Small intestine (tissue), 7 donors: ENCODE measurements around the gene SLC17A2. TPM values are rescaled to one million over a fixed set of nuclear protein-coding genes. Genes with fewer than 3 reads are reported as not detected.
"Not testable (repeated sequence)": the region's sequence is repeated elsewhere in the genome, so short reads cannot be mapped to it uniquely, and the experiment has no call there.

Source experiments
- DNase-seq, 2 donors: peaks; one replicate each; pipeline versions ENCODE4 v3.0.0 to v3.0.0-alpha.2; 2013
- FAIRE-seq: peaks from 2 replicates; lab custom pipeline; 2012; peaks lifted over from hg19 to GRCh38; lab: Jason Lieb, UNC
- H3K27ac ChIP-seq, 3 donors: one replicate each; pipeline ENCODE4 v1.5.1; 2013; ENCODE audit warnings: low read length in 2 of 3, mild to moderate bottlenecking in 2 of 3, control low read depth in 1 of 3, inconsistent platforms in 1 of 3, low read depth in 1 of 3, moderate library complexity in 1 of 3
- H3K27me3 ChIP-seq, 3 donors: one replicate each; pipeline ENCODE4 v1.6.1; 2013; ENCODE audit warnings: low read length in 3 of 3, inconsistent platforms in 1 of 3; ENCODE audit not compliant: control insufficient read depth in 3 of 3, insufficient read depth in 3 of 3
- H3K36me3 ChIP-seq, 3 donors: one replicate each; pipeline ENCODE4 v1.6.1; 2013; ENCODE audit warnings: low read length in 3 of 3, inconsistent platforms in 1 of 3, low read depth in 1 of 3, mild to moderate bottlenecking in 1 of 3, moderate library complexity in 1 of 3; ENCODE audit not compliant: control insufficient read depth in 3 of 3, insufficient read depth in 2 of 3
- H3K4me1 ChIP-seq, 3 donors: one replicate each; pipeline ENCODE4 v1.6.1; 2013; ENCODE audit warnings: low read length in 2 of 3, inconsistent platforms in 1 of 3, low read depth in 1 of 3, mild to moderate bottlenecking in 1 of 3, moderate library complexity in 1 of 3; ENCODE audit not compliant: control insufficient read depth in 3 of 3, insufficient read depth in 2 of 3
- H3K4me3 ChIP-seq, 3 donors: one replicate each; pipeline ENCODE4 v1.5.1; 2013; ENCODE audit warnings: low read length in 3 of 3, control low read depth in 1 of 3, inconsistent platforms in 1 of 3, low read depth in 1 of 3, mild to moderate bottlenecking in 1 of 3, moderate library complexity in 1 of 3
- H3K9me3 ChIP-seq, 2 donors: one replicate each; pipeline ENCODE4 v1.6.1; 2013; ENCODE audit warnings: low read depth in 1 of 2, low read length in 1 of 2; ENCODE audit not compliant: control insufficient read depth in 2 of 2, insufficient read depth in 1 of 2
- WGBS, 3 donors: extraction: QIAGEN DNeasy Blood & Tissue Kit; methylation state at CpG; one replicate each; pipeline ENCODE4 v1.1.7; 2013; 5-methylcytosine and 5-hydroxymethylcytosine counted together
- polyA plus RNA-seq, 4 donors: library from polyadenylated mRNA; stranded (reverse) in 3 of 4; unstranded in 1 of 4; fragments of 200-250 nt in 3 of 4; fragments of 120-200 nt in 1 of 4; gene quantifications; one replicate each; pipeline versions ENCODE4 v1.2.1 to v1.2.3, GENCODE V29; 2013
- donor health status: healthy with polysubstance abuse.
- donor health status: control.
- donor health status: control.
- donor health status: Bipolar disorder and iron deficiency.
- donor health status: healthy.

Gene SLC17A2
- polyA plus RNA-seq, 4 donors = 0.04 TPM; not detected in 3

- no peaks in the 10 kb centered on the region for H3K9me3 ChIP-seq
- H3K4me3 ChIP-seq = no peak overlapping the region
- H3K4me1 ChIP-seq = peaks cover 0 to 7% (median 0%) of the 10 kb centered on the region in 3 donors
- H3K36me3 ChIP-seq = no peaks in the 10 kb centered on the region
- FAIRE-seq = no peak
- no peaks in the 10 kb centered on the region for H3K27me3 ChIP-seq
- 31 to 57% (median 33%) methylated on average over 3 of the region's 3 CpGs for WGBS, 3 donors
- peak overlapping the region in 1 of 3 donors; percentile 54 for H3K27ac ChIP-seq
- peak in 1 of 2 donors; percentile 7 for DNase-seq
Measured at GRCh38 chr6:25934735-25935313, 4.3 kb upstream of the SLC17A2 start.

- 30 to 53% (median 40%) methylated on average over 2 of the region's 2 CpGs for WGBS, 3 donors
- H3K9me3 ChIP-seq = no peaks in the 10 kb centered on the region
- DNase-seq (peak; percentile 60 to 63), FAIRE-seq (no peak)
- H3K4me1 ChIP-seq = peaks cover 0 to 7% (median 0%) of the 10 kb centered on the region in 3 donors
- H3K27me3 ChIP-seq = no peaks in the 10 kb centered on the region
- H3K4me3 ChIP-seq = no peak overlapping the region
- peak overlapping the region in 1 of 3 donors; percentile 54 for H3K27ac ChIP-seq
- no peaks in the 10 kb centered on the region for H3K36me3 ChIP-seq
Measured at GRCh38 chr6:25934156-25934555, 3.7 kb upstream of the SLC17A2 start.

- H3K27me3 ChIP-seq = no peaks in the 10 kb centered on the region
- no peak overlapping the region for H3K4me3 ChIP-seq
- peaks cover 0 to 12% (median 0%) of the 10 kb centered on the region in 3 donors for H3K4me1 ChIP-seq
- FAIRE-seq = no peak
- no peaks in the 10 kb centered on the region for H3K36me3 ChIP-seq
- 16 to 53% (median 18%) methylated on average over 1 of the region's 1 CpG for WGBS, 3 donors
- no peak for DNase-seq
- no peaks in the 10 kb centered on the region for H3K9me3 ChIP-seq
- H3K27ac ChIP-seq = no peak overlapping the region
Measured at GRCh38 chr6:25931411-25931709, 869 bp upstream of the SLC17A2 start.

- not testable (repeated sequence) for H3K27ac ChIP-seq, DNase-seq, H3K9me3 ChIP-seq, H3K36me3 ChIP-seq, FAIRE-seq, H3K27me3 ChIP-seq, H3K4me3 ChIP-seq
- 93% methylated on average over 12 of the region's 12 CpGs for WGBS, 3 donors
- peaks cover 0 to 12% (median 0%) of the 10 kb centered on the region in 3 donors for H3K4me1 ChIP-seq
Measured at GRCh38 chr6:25929785-25930184, 706 bp downstream of the SLC17A2 start.

- DNase-seq (peak; percentile 14 to 40), FAIRE-seq (no peak)
- 65 to 69% (median 67%) methylated on average over 4 of the region's 4 CpGs for WGBS, 3 donors
- H3K4me3 ChIP-seq = no peak overlapping the region
- H3K4me1 ChIP-seq = peaks cover 0 to 5% (median 0%) of the 10 kb centered on the region in 3 donors
- no peak overlapping the region for H3K27ac ChIP-seq
- H3K36me3 ChIP-seq = no peaks in the 10 kb centered on the region
- no peaks in the 10 kb centered on the region for H3K9me3 ChIP-seq
- H3K27me3 ChIP-seq = no peaks in the 10 kb centered on the region
Measured at GRCh38 chr6:25928562-25929324, 1.7 kb downstream of the SLC17A2 start.

GRCh38 chr6:25927756-25928216, 2.7 kb downstream of the SLC17A2 start:
- Histone ChIP-seq H3K4me3 (no peak overlapping the region), H3K9me3 (no peaks in the 10 kb centered on the region), H3K36me3 (no peaks in the 10 kb centered on the region), H3K27ac (no peak overlapping the region), H3K27me3 (peaks cover 0 to 2% (median 0%) of the 10 kb centered on the region in 3 donors), H3K4me1 (peaks cover 0 to 4% (median 0%) of the 10 kb centered on the region in 3 donors)
- 60 to 82% (median 62%) methylated on average over 2 of the region's 2 CpGs for WGBS, 3 donors
- DNase-seq (no peak), FAIRE-seq (no peak)

- Histone ChIP-seq H3K4me1 (peaks cover 0 to 4% (median 0%) of the 10 kb centered on the region in 3 donors), H3K27me3 (peaks cover 0 to 3% (median 0%) of the 10 kb centered on the region in 3 donors), H3K36me3 (no peaks in the 10 kb centered on the region), H3K4me3 (no peak overlapping the region), H3K27ac (no peak overlapping the region), H3K9me3 (no peaks in the 10 kb centered on the region)
- 70 to 97% (median 86%) methylated on average over 2 of the region's 2 CpGs for WGBS, 3 donors
- no peak for DNase-seq
- FAIRE-seq = no peak
Measured at GRCh38 chr6:25927178-25927577, 3.3 kb downstream of the SLC17A2 start.

- 8 to 58% (median 38%) methylated on average over 1 of the region's 1 CpG for WGBS, 3 donors
- no peak for FAIRE-seq
- Histone ChIP-seq H3K4me1 (peaks cover 0 to 4% (median 0%) of the 10 kb centered on the region in 3 donors), H3K4me3 (no peak overlapping the region), H3K9me3 (no peaks in the 10 kb centered on the region), H3K36me3 (no peaks in the 10 kb centered on the region), H3K27me3 (peaks cover 0 to 3% (median 0%) of the 10 kb centered on the region in 3 donors), H3K27ac (no peak overlapping the region)
- peak in 1 of 2 donors; percentile 7 for DNase-seq
Measured at GRCh38 chr6:25925876-25926275, 4.6 kb downstream of the SLC17A2 start.
